Gastroesophageal sphincter (tissue), 3 donors: ENCODE results near the gene MBOAT7.

Source experiments
- EP300 ChIP-seq: sonication (generic); formaldehyde crosslinking; IDR thresholded peaks from one replicate; pipeline ENCODE4 v1.6.1; 2017; ENCODE audit warnings: antibody characterized with exemption, mild to moderate bottlenecking
- POLR2A ChIP-seq, 2 donors: fragments of 450-650 bp; IDR thresholded peaks; one replicate each; pipeline ENCODE4 v1.6.1; 2017; ENCODE audit warnings: antibody characterized with exemption in 2 of 2, mild to moderate bottlenecking in 2 of 2, moderate library complexity in 1 of 2
- POLR2AphosphoS5 ChIP-seq: sonication (generic); formaldehyde crosslinking; IDR thresholded peaks from one replicate; pipeline ENCODE4 v1.6.1; 2017; ENCODE audit warnings: antibody characterized with exemption
- TF ChIP-seq, protein P1 (sequence below), 4 experiments: fragments of 200-600 bp in 2 of 4; fragments of 450-650 bp in 2 of 4; sonication (generic) in 1 of 4; IDR thresholded peaks; one replicate each; pipeline ENCODE4 v1.5.1; 2017 to 2019; ENCODE audit warnings: antibody characterized with exemption in 4 of 4, mild to moderate bottlenecking in 2 of 4, moderate library complexity in 2 of 4

DNA sequence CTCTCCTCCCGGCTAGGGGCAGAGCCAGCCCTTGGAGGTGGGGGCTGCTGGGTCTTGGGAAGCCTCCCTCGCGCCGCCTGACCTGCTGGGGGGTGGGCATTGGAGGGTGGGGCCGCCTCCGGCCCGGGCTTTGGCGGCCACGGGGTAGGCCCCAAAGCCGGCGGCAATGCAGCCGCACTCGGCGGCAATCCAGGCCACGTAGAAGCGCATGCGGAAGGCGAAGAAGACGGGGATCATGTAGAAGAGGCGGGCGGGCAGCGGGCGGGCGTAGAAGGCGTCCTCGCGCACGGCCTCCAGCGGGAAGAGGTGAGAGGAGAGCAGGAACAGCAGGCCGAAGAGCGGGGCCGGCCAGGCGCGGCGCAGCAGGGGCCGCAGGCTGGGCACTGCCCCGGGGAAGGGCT lies 8.7 kb downstream of the MBOAT7 start:
- TF ChIP-seq, protein P1, sequence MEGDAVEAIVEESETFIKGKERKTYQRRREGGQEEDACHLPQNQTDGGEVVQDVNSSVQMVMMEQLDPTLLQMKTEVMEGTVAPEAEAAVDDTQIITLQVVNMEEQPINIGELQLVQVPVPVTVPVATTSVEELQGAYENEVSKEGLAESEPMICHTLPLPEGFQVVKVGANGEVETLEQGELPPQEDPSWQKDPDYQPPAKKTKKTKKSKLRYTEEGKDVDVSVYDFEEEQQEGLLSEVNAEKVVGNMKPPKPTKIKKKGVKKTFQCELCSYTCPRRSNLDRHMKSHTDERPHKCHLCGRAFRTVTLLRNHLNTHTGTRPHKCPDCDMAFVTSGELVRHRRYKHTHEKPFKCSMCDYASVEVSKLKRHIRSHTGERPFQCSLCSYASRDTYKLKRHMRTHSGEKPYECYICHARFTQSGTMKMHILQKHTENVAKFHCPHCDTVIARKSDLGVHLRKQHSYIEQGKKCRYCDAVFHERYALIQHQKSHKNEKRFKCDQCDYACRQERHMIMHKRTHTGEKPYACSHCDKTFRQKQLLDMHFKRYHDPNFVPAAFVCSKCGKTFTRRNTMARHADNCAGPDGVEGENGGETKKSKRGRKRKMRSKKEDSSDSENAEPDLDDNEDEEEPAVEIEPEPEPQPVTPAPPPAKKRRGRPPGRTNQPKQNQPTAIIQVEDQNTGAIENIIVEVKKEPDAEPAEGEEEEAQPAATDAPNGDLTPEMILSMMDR (IDR thresholded peaks at IDR 0.05) = no peak
- TF ChIP-seq POLR2AphosphoS5 = no peak
- TF ChIP-seq POLR2A (IDR thresholded peaks at IDR 0.05) = no peak
- no peak for TF ChIP-seq EP300
